HepG2 (cell line): ENCODE data around the gene DESI2.

ENCODE experiments used
- ESRRA ChIP-seq: sonication (generic); formaldehyde crosslinking; IDR thresholded peaks from 2 replicates; pipeline ENCODE4 v1.5.1; 2020; ENCODE audit warnings: mild to moderate bottlenecking, low read depth, missing genetic modification reagents
- EZH2 ChIP-seq: conservative IDR thresholded peaks from 2 replicates; pipeline ENCODE4 v1.6.1; 2012; ENCODE audit warnings: mild to moderate bottlenecking, low read depth, low read length, moderate library complexity
- KAT2B ChIP-seq: fragments of 150-350 bp; IDR thresholded peaks from 2 replicates; pipeline ENCODE4 v1.6.1; 2014; ENCODE audit warnings: low read depth, low read length, borderline replicate concordance
- NR2C2 ChIP-seq: sonication (generic); formaldehyde crosslinking; IDR thresholded peaks from 2 replicates; pipeline ENCODE4 v1.4.0; 2020; ENCODE audit warnings: missing genetic modification reagents, mild to moderate bottlenecking, moderate library complexity, borderline replicate concordance
- RELA ChIP-seq: sonication (generic); formaldehyde crosslinking; IDR thresholded peaks from 2 replicates; pipeline ENCODE4 v1.4.0; 2020; ENCODE audit warnings: missing genetic modification reagents
- ZNF761 ChIP-seq: sonication (generic); formaldehyde crosslinking; conservative IDR thresholded peaks from 2 replicates; pipeline ENCODE4 v1.4.0; 2020; ENCODE audit warnings: mild to moderate bottlenecking, missing genetic modification reagents
- TF ChIP-seq, protein P1 (sequence below): sonication (generic); formaldehyde crosslinking; IDR thresholded peaks from 2 replicates; pipeline ENCODE4 v1.5.0; 2020; ENCODE audit warnings: missing genetic modification reagents

DNA sequence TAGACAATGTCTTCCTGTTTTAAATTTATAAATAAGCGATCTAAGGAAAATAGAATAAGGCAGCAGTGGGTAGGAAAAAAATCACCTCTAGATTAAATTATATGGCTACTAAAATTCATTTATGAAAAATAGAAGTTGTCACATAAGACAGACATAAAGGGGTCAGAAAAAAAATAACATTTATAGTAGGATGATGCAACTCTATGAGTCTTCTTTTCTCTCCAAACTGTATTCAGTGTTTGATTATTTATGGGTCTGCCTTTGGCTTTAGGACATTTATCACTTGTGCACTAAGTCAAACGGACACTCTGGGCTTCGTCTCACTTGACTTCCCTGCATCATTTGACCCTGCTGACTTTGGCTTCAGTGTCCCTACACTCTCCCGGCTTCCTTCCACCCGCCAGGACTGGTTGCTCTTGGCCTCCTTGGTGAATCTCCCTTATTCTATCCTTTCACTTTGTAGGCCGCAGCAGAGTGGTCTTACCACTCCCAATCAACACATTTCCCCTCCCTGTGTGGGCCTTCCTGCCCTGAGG lies 47.0 kb upstream of the DESI2 start:
- TF ChIP-seq, protein P1, sequence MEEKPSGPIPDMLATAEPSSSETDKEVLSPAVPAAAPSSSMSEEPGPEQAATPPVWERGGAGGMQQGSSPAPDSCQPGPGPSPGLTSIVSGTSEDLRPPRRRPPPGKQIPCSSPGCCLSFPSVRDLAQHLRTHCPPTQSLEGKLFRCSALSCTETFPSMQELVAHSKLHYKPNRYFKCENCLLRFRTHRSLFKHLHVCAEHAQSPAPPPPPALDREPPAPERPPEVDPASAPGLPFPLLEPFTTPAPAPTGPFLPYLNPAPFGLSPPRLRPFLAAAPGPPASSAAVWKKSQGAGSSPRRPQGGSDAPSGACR (CRISPR knock-in tag) = no peak
- TF ChIP-seq ZNF761 (CRISPR knock-in tag) = no peak
- TF ChIP-seq ESRRA (CRISPR knock-in tag) = no peak
- no peak for TF ChIP-seq NR2C2 (CRISPR knock-in tag)
- no peak for TF ChIP-seq EZH2
- TF ChIP-seq KAT2B = no peak
- no peak for TF ChIP-seq RELA (CRISPR knock-in tag)
